ENCODE data around the gene SLC23A3. TPM values are rescaled to one million over a fixed set of nuclear protein-coding genes. Genes with fewer than 3 reads are reported as not detected.
A peak's percentile ranks its signal among the peaks of the same experiment; 100 is the strongest.

SLC23A3 gene
- total RNA-seq, 1 donor from 2014 or later: 2.8 TPM

DNA sequence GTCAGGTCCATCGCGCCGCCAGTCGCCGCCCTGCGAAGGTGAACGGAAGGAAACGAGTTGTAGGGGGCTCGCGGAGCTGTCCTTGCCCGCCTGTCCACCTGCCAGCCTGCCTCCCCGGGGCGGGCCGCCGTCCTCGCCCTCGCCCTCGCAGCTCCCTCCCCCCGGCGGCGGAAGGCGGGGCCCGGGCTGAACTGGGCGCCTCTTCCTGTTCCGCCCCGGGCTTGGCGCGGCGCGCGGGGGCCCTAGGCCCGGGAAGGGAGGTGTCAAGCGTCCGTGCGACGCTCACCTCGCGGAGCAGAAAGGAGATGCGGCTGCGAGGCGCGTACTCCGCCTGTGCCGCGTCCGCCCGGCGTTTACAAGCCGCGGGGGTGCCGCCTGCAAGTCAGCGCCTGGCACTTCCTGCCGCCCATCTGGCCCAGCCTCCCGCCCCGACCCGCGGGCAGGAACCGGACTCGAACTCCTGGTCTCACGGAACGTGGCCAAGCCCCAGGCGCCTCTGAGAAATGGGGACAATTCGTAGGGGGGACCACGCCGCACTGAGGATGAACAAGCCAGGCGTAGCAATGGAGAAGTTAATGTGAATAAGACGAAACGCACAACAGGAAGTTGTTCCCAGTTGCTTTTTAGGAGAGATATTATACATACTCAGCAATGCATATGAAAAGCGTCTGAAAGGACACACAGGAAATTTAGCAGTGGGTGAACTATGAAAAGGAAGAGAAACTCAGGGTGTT lies 7.2 kb upstream of the SLC23A3 start, which contains the start of gene CNPPD1:
TSS of gene CNPPD1 (minus strand) at position 108 of the 734 bp plus-strand sequence. CDS start at position 11, 97 bp downstream.
- DNase-seq (ENCODE audit: low spot score) (peak; percentile 92), ATAC-seq (peak; percentile 87)

DNA sequence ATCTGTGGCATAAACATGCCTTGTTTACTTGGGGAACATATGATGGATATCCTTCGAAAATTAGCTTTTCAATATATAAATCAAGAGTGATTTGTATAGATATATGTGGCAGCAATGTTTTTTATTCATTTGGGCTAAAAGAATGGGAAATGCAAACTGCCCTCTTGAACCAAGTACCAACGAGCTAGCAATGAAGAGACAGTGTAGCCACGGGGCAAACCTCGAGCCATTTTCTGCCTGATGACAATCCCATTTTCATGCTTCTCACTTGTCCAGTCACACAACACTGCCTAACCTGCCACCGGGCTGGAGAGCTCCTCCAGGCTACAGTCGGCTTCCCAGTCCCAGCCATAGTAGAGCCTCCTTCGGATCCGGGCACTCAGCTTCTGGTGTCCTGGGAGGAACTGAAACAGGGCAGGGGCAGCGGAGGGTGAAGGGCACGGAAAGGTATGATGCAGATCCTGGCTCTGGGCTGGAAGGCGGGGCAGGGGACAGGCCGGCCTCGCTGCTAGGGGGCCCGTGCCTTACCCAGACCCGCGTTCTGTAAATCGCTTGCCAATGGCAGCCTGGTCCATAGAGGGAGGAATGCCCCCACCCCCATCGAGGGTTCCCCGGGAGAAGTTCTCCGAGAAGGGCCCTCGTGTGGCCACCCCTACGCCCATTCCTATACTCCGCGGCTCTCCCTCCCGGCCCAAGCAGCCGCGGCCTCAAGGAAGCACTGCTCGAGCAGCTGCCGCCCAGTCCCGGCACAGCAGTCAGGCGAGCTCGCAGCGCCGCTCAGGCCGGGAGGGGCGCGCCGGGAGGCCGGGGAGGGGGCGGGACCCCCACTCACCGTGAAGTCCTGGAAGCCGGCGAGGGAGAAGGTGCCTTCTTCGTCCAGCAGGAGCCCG lies 6.3 kb upstream of the SLC23A3 start:
- peak; percentile 61 for DNase-seq (ENCODE audit: low spot score)
- peak; percentile 54 for ATAC-seq

DNA sequence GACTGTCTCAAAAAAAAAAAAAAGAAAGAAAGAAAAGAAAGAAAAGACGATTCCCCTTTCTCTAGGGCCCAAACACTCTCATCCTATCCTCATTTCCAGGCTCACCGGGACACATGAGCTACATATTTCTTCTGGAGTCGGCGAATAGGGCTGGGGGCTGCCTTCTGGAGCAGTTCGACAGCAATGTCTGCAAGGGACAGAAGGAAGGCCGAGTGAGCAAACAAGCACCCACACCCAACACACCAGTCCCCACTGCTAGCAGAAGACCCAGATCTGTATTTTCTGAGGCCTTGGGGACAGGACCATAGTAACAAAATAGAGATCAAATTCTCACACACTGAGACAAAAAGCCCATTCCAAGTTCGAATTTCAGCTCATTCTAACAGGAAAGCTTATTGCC lies 5.7 kb upstream of the SLC23A3 start:
- ATAC-seq: no peak
- DNase-seq (ENCODE audit: low spot score): no peak

DNA sequence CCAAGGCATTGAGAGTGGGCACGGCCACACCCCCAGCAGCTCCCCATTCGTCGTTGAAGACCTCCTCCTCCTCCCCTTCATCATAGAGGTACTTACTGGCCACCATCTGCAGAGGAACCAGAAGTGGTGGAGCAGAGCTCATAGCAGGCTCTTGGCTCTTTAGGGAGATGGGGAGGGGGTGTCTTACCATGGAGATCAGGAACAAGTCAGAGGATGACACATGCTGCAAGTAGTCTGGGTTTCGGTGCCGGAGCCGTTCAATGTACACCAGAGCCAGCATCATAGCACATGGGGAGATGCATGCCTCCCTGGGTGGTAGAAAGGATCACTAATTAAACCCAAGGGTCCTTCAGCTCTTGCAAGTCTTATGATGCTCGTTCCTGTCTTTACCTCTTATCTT lies 5.0 kb upstream of the SLC23A3 start:
- DNase-seq (ENCODE audit: low spot score) (no peak), ATAC-seq (no peak)

DNA sequence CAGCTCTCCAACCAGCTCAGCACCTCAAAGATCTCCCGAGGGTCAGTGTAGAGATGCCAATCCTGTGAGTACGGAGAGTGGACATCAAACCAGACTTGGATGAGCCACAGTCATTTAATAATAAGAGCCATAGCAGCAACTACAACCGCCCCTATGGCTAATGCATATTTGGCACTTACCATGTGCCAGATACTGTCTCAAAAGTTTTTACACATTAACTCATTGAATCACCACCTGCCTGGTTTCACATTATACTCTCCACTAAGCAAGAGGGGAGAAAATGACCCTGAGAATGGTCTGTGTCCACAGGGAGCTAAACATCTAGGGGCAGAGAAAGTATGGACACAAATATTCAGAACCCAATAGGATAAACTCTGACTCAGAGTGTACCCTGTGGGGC lies 4.3 kb upstream of the SLC23A3 start:
- ATAC-seq: no peak
- DNase-seq (ENCODE audit: low spot score): no peak

DNA sequence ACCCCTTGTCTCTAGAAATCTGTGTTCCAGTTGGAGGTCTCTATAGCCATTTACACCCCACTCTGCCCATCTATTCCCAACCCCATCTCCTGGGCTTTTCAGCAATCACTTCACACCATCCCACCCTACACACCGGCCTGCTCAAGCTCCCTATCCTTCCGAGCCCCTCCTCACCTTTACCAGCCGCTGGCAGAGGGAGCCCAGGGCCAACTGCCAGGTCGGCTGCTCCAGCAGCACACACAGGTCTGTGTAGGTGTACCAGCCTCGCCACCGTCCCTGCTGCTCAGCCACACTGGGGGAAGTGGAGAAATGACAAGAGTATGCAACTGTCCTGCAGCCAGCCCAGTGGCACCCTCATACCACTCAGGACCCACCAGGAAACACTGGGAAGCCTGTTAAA lies 3.3 kb upstream of the SLC23A3 start:
- DNase-seq (ENCODE audit: low spot score) (no peak), ATAC-seq (no peak)

DNA sequence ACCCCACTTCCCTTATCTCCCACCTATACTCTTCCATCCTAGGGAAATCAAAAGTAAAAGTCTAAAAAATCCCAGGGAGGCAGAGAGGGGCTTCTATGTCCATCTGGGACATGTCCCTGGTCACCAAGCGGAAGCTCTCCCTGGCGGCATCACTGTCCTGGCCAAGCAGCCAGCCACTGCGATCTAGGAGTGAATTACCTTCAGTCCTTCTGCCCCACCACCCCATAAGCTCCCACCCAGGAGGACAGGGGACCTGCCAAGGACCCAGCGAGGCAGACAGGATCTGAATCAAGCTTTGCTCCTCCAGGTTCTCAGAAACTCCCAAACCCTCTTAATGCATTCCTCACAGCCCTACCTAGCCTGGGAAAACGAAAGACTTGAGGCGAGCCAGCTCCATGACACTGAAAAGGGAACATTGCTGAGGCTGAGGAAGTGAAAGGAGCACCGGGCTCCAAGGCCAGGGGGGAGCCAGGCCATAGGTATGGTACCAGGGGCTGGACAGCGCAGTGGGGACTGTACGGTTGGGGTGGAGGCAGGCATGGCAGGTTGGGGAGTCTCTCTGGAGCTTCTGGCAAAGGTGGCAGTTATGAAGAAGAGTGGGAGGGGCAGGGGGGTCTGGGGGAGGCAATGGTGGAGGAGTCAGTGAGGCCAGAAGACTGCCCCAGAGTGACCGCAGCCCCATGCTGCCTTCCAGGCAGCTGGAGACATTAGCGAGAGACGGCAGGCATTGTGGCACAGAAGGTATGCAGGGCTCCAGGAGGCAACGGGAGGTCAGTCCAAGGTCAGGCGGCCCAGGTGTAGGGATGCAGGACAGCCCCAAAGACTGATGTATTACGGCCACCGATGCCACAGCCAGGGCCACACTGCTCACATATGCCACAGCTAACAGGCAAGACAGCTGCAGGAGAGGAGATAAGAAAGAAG lies 2.7 kb upstream of the SLC23A3 start:
- ATAC-seq: no peak
- no peak for DNase-seq (ENCODE audit: low spot score)

DNA sequence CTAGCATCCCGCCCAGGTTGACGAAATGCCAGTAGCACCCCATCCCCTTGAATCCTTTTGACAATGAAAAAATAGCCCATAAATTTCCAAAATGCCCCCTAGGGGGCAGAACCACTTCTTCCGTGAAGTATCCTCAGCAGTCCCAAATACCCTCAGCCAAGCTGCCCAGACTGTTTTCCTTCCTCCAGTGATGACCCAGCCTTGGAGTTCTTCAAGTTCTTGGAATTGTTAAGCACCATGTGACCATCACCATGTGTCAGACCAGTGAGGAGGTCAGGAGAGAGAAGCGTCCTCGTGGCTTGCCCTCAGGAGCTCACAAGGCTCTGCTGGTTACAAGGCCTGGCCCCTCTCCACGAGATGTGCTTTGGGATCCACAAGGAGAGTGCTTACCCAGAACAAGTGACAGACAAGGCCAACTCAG lies 1.4 kb upstream of the SLC23A3 start:
- peak; percentile 62 for ATAC-seq
- no peak for DNase-seq (ENCODE audit: low spot score)

DNA sequence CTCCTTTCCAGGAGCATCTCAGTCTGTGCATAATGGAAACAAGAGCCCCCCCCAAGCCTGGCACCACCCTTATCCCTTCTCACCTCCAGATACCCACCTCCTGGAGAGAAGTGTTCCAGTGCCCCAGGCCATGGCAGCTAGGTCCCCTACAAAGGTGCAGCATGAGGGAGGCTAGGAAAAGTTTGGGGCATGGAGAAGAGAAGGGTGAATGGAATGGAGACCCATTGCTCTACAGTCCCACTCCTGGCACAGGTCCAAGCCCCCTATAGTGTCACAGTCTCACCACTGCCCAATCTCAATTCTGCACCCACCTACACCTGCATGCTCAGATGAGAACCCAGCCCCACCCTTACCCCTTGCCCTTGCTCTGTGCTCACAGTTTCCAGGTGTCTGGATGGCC lies 897 bp downstream of the SLC23A3 start:
- no peak for ATAC-seq
- DNase-seq (ENCODE audit: low spot score): no peak

DNA sequence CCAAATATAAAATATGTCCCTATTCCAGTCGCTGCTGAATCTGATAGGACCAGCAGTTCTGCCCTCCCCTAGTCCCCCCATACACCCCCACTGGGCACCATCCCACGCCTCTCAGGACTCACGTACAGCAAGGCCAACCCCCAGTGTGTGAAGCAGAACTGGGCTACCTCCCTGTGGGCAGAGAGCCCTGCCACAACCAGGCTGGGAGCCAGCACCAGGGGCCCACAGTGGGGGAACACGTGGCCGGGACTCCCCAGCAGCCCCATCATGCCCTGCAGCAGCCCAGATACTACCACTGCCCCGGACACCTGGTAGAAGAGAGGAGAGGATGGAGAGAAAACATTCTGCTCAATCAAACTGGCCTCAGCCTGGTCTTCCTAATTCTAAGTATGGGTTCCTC lies 1.3 kb downstream of the SLC23A3 start:
- ATAC-seq (no peak), DNase-seq (ENCODE audit: low spot score) (no peak)

DNA sequence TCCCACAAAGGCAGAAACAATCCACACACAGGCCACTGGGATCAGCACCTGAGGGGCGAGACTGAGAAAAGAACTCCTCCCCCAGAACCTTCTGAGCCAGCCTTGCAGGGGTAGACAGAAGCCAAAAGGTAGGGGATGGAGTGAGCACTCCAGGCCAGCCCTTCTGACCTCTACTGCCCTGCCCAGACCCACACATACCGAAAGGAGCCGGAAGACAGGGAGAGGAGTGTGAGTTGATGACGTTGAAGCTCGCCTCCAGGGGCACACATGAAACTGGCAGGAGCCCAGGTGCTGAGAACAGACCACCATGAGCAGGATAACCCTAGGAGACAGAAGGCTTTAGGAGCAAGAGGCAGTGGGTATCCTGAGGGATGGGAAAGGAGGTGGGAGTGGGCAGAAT lies 1.8 kb downstream of the SLC23A3 start:
- no peak for DNase-seq (ENCODE audit: low spot score)
- ATAC-seq: no peak

DNA sequence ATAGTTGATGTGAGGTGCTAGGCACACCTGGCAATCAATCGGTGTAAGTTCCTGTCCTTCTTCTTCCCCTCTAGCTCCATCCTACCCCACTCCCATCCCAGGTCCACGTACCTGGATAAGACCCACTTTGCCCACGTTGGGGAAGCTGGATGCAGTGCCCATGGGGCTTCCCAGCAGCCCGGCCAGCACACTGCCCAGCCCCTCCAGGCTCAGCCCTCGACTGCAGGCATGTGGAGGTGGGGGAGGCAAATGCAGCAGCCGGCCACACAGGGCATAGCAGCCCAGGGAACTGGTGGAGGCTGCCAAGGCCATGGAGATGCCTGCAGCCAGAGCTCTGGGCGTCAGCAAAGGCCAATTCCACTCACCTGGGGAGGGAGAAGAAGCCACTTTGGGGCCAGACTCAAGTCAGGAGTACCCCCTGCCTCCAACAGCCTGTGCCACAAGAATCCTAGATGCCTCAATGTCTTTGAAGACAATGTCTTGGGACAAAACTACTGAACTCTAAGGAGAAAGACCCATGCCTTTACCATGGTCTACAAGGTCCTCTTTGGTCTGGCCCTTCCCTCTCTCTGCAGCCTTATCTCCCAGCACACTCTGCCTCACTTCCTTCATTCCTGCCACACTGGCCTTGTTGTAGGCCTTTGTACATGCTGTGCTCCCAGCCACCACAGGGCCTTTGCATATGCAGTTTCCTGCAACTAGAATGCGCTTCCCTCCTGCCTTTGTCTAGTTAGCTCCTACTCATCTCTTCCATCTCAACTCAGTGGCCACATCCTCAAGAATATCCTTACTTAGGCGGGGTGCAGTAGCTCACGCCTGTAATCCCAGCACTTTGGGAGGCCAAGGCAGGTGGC lies 4.5 kb downstream of the SLC23A3 start:
- ATAC-seq: no peak
- DNase-seq (ENCODE audit: low spot score): no peak

DNA sequence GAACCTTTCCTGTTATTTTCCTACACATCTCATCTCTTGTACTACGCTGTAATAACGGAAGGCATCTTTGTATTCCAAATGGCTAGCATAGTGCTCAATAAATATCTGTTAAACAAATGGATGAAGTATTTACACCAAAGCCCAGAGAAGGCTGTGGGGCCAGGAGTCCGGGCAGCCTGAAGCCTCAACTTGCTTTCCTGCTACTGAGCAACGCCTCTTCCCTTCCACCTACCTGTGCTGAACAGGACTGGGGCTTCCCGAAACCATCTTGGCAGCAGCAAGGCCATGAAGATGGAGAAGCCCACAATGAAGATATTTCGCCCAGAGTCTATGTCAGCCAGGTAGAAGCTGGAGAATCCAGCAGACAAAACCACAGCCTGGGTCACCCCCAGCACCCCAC lies 6.7 kb downstream of the SLC23A3 start:
- no peak for DNase-seq (ENCODE audit: low spot score)
- ATAC-seq: no peak

DNA sequence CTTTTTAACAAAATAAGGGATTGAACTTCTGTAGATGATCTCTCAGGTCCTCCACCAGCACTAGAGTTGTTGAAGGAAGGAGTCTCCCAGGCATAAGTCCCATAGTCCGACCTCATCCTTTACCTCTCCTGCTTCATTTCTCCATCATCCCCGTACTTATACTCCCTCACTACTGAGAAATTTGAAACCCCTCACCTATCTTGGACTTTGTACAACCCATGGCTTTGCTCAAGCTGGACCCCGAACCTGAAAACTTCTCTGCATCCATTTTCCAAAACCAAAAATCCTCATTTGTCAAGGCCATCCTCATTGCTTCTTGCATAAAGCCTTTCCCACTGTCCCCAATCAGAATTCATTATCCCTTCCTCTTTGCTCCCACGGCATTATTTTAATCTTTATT lies 8.7 kb downstream of the SLC23A3 start:
- no peak for DNase-seq (ENCODE audit: low spot score)
- ATAC-seq: no peak

DNA sequence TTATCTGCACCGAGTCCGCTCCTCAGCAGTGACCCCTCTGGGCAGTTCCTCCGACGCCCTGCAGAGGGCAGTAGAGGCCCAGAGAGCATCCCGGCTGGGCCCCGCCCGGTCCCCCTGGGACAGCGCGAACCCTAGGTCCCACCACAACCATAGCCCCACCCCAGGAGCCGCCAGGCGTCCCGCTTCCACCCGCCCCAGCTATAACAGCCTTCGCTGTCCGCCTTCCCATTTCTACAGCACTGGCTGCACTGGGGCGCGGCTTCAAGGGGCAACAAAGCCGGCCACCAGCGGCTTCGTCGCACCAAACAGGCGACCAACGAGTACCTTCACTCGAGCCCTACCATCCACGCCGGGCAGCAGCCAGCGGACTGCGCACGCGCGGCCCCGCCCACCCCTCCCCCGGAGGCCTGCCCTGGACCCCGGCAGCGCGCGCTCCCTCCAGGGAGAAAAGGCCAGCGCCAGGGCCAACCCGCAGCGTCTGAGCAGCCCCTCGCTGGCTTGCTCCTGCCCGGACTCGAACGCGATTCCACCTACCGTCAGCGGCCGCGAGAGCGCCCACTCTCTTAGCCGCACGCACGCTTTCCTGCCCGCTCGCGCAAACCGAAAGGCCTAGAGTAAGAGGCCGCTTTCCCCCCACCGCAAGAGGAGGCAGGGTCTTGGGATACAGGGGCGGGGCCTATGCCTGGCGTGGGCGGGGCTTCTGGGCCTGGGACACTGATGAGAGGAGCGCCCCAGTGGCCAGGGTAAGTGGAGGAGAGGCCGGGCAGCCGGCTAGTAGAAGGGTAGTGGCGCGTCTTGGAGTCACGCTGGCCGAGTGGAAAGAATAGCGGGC lies 9.4 kb downstream of the SLC23A3 start, which contains the start of gene NHEJ1:
TSS of gene NHEJ1 (minus strand) at position 630 of the 832 bp plus-strand sequence. CDS start 2,453 bp downstream, outside the sequence.
- peak; percentile 98 for DNase-seq (ENCODE audit: low spot score)

DNA sequence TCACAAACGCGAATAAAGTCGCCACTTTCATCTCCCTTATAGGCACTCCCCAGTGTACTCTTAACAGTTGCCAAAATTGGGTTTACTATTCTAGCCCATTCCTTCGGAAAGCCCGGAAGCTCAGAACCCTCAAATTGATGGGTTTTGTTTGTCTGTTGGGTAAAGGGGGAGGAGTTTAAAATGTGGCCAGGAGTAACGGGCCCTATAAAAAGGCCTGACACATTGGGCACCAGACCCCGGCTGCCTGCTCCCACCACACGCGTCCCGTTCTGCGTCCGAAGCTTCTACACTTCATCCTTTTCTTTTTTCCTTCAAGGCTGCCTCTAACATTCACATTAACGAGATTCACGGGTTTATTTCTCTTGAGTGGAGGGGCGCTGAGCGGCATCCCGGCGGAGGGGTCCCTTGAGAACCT lies 10.1 kb downstream of the SLC23A3 start:
- no peak for ATAC-seq
- DNase-seq (ENCODE audit: low spot score): no peak

More for the DNA sequence above, 9.4 kb downstream of the SLC23A3 start, which contains the start of gene NHEJ1:
- ATAC-seq: peak; percentile 95

DNA sequence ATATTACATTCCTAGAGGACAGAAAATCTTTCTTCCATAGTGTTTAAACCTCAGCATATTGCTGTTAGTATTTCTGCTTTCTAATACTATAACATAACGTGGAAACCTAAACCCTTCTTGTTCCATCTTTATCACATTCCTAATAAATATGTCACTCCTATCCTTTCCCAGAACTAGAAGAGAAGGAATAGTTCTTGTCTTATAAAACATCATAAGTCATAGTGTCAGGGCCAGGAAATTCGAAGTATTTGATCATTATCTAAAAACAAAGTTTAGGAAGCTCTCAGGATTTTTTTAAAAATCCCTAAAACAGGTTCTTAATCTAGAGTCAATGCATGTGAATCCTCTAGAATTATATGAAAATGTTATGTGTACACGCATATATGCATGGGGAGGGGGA lies 11.2 kb downstream of the SLC23A3 start:
- ATAC-seq (no peak), DNase-seq (ENCODE audit: low spot score) (no peak)

DNA sequence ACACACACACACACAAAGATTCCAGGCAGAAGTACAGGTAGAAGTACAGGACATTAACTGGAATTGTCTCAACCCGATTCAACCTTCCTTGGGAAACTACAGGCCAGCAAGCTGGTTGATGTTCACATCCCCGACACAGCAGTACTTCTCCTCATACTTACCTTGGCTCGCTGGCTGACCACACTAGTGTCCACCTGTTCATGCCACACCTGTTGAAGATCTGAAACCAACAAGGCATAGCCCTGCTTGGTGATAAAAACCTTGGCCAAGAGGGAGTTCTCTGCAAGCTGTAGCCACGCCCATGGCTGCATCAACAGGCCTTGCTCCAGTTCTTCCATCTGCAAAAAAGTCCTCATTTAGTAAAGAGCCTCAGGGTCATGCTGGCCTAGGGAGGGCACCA lies 11.8 kb downstream of the SLC23A3 start:
- no peak for DNase-seq (ENCODE audit: low spot score)

DNA sequence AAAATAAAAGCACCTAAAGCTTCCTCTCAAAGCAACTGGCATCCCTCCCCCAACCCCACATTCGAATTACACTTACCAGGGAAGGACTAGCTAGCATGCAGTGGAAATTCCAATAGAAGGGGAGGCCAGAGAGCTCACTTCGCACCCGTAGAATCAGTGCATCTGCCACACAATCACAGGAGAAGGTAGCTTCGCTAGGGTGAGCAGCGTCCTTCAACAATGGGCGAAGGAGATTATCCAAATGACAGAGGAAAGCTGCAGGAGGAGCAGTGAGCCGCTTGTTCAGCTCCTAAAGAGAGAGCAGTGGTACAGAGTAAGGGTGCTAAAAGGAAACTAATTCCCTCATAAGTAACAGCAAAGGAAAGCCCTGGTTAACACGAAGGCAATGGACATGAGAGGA lies 12.4 kb downstream of the SLC23A3 start:
- ATAC-seq: no peak
- DNase-seq (ENCODE audit: low spot score): no peak

More for the DNA sequence above, 11.8 kb downstream of the SLC23A3 start:
- ATAC-seq: no peak

Data from left lobe of liver (tissue), 2 donors.